ENCODE data around the gene CHN2.

CHN2 gene

GRCh38 chr7:29413626-29414136 is 219.1 kb downstream of the CHN2 start:
- no peak overlapping the region for H3K27ac ChIP-seq
- TF ChIP-seq ZFX (IDR thresholded peaks at IDR 0.05; ENCODE audit: borderline replicate concordance) (no peak), CTCF (IDR thresholded peaks at IDR 0.05) (no peak)

GRCh38 chr7:29414216-29414615 is 219.6 kb downstream of the CHN2 start:
- no peak for TF ChIP-seq CTCF (IDR thresholded peaks at IDR 0.05)
- no peak overlapping the region for H3K27ac ChIP-seq

GRCh38 chr7:29415215-29415614 is 220.6 kb downstream of the CHN2 start:
- TF ChIP-seq CTCF (IDR thresholded peaks at IDR 0.05), result no peak
- no peak for TF ChIP-seq ZFX (IDR thresholded peaks at IDR 0.05; ENCODE audit: borderline replicate concordance)
- no peak overlapping the region for H3K27ac ChIP-seq

GRCh38 chr7:29416276-29416937 is 221.8 kb downstream of the CHN2 start:
- TF ChIP-seq ZFX (IDR thresholded peaks at IDR 0.05; ENCODE audit: borderline replicate concordance), result no peak
- no peak for TF ChIP-seq CTCF (IDR thresholded peaks at IDR 0.05)
- no peak overlapping the region for H3K27ac ChIP-seq

- TF ChIP-seq CTCF (IDR thresholded peaks at IDR 0.05), result no peak
- TF ChIP-seq ZFX (IDR thresholded peaks at IDR 0.05; ENCODE audit: borderline replicate concordance), result no peak
- no peak overlapping the region for H3K27ac ChIP-seq
Observed at GRCh38 chr7:29416938-29417305, 222.3 kb downstream of the CHN2 start.

GRCh38 chr7:29418056-29418455 is 223.5 kb downstream of the CHN2 start:
- TF ChIP-seq ZFX (IDR thresholded peaks at IDR 0.05; ENCODE audit: borderline replicate concordance), result no peak
- no peak for TF ChIP-seq CTCF (IDR thresholded peaks at IDR 0.05)
- no peak overlapping the region for H3K27ac ChIP-seq

GRCh38 chr7:29418651-29419050 is 224.1 kb downstream of the CHN2 start:
- TF ChIP-seq CTCF (IDR thresholded peaks at IDR 0.05), result no peak
- TF ChIP-seq ZFX (IDR thresholded peaks at IDR 0.05; ENCODE audit: borderline replicate concordance), result no peak

More at GRCh38 chr7:29418651-29419050, 224.1 kb downstream of the CHN2 start:
- no peak overlapping the region for H3K27ac ChIP-seq

Measured in 22Rv1 (cell line).